NCI-H2107 (cell line): ENCODE results near the gene TNFAIP2.
"Not testable (repeated sequence)": the region's sequence is repeated elsewhere in the genome, so short reads cannot be mapped to it uniquely, and the experiment has no call there.

Experiments used
- DNase-seq: peaks from one replicate; lab custom pipeline; 2025; lab: John Stamatoyannopoulos, UW

The TNFAIP2 gene

GRCh38 chr14:103107455-103107854, 15.8 kb upstream of the TNFAIP2 start:
- no peak for DNase-seq

GRCh38 chr14:103107941-103108748, 15.1 kb upstream of the TNFAIP2 start:
- no peak for DNase-seq

- DNase-seq: peak; percentile 47
Observed at GRCh38 chr14:103108749-103109207, 14.5 kb upstream of the TNFAIP2 start.

DNA sequence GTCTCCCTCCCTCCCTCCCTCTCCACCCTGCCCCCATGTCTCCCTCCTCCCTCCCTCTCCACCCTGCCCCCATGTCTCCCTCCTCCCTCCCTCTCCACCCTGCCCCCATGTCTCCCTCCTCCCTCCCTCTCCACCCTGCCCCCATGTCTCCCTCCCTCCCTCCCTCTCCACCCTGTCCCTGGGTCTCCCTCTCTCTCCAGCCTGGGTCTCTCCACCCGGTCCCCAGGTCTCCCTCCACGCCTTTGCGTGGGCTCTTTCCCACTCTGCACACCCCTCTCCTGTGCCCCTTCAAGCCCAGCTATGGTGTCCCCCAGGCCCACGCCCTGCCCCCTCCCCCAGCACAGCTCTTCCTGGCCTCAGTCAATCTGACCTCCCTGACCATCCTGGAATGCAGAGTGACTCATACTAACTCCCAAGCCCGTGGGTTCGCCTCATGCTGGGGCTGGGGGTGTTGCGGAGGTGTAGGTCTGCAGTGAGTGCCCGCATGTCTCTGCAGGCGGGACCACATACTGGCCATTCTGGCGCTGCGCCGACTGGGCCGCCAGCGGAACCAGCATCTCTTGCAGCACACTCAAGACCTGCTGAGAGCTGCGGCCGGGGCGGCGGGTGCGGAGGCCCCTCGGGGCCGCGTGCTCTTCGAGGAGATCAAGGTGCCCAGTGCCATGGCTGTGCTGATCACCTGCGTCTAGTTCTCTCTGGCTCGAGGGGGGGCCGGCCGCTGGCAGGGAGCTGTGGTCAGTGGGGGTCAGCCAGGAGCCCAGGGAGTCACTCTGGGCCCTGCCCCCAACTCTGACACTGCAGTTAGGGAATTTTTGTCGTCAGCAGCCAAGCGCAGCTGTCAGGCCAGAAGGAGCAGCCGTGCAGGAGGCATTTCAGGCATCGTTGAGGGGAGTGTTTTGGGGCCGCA, 13.5 kb upstream of the TNFAIP2 start:
- no peak for DNase-seq

- DNase-seq: peak; percentile 76
Observed at GRCh38 chr14:103110681-103111231, 12.5 kb upstream of the TNFAIP2 start.

GRCh38 chr14:103111232-103111868, 11.9 kb upstream of the TNFAIP2 start:
- no peak for DNase-seq

DNA sequence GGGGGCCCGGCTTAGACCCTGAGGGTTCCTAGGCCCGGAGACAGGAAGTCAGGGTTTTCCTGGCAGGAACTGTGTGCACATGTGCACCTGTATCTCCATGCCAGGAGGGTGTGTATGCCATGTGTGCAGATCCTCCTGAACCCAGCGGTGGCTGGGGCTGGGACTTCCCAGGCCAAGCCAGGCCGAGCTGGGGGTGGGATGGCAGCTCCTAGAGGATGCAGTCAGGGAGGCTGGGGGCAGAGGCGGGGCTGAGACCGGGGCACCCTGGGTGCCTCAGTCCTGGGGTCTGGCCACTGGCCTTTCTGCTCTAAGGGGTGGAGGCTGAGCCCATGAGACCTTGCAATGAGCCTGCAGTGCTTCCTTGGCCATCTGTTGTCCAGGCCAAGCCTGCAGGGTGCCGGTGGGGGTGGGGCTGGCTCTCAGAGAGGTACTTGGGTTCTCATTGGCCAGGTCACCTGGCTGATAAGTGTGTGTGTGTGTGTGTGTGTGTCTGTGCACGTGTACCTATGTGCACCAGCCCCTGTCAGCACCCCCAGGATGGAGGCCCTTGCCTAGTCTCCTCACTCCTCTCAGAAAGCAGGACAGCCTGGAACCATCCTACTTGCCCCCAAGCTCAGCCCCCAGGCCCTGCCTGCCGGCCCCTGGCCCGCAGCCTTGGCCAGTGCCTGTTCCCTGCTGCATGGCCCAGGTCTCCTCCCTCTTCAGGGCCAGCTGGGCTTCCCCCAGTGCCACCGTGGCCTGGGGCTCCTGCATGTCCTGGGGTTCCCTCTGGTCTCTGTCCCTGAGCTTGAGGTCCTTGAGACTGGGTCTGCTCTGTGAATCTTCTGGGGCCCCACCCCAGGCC, 10.6 kb upstream of the TNFAIP2 start:
- no peak for DNase-seq

- DNase-seq: no peak
Observed at GRCh38 chr14:103113303-103113702, 10.0 kb upstream of the TNFAIP2 start.

DNA sequence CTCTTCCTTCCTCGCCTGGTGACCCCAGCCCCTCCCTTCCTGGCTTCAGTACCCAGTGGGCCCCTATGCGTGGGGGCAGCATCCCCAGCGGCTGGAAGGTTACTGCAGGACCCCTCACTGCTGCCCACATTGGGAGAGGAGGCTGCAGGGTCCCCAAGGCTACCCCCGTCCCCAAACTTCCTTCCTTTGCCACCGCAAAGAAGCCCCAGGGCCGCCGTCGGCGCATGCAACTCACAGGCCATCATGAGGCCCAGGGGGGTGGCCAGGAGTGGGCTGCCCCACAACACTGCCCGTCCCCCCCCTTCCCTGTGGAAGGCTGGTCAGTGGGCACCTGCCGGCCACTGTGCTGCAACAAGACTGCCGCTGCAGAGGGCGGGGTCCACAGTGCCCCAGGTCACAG, 9.5 kb upstream of the TNFAIP2 start:
- no peak for DNase-seq

GRCh38 chr14:103115086-103115679, 8.1 kb upstream of the TNFAIP2 start:
- not testable (repeated sequence) for DNase-seq

DNA sequence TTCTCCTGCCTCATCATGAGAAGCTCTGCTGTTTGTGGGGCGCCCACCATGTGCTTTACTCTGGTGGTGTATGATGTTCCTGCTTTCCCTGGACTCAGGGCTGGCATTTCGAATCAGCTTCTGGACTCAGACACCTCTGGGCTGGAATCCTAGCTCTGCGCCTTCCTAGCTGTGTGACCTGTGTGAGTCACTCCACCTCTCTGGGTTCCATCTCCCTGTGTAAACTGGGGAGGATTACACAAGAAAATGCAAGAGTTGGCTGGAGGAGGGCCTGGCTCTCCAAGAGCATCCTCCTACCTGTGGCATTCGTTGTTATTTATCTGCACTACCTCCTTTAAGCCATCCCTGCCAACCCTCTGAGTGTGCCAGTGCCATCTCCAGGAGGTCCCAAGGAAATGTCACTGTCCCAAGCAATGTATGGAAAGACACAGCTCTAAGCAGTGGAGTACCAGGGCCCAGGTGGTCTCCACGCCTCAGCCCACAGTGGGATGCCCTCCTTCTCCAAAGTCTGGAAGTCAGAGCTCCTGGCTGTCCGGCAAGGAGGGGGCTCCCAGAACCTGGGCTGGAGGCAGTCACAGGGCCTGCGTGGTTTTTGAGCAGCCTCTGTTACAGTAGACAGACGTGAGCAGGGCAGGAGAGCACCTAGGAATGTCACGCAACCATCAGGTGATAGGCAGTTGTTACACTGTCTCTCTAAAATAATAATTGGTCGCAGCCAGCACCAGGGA, 7.3 kb upstream of the TNFAIP2 start:
- no peak for DNase-seq

GRCh38 chr14:103116636-103117035, 6.6 kb upstream of the TNFAIP2 start:
- DNase-seq: no peak

- not testable (repeated sequence) for DNase-seq
Observed at GRCh38 chr14:103117499-103117898, 5.8 kb upstream of the TNFAIP2 start.

GRCh38 chr14:103118018-103118662, 5.1 kb upstream of the TNFAIP2 start:
- DNase-seq: no peak

DNA sequence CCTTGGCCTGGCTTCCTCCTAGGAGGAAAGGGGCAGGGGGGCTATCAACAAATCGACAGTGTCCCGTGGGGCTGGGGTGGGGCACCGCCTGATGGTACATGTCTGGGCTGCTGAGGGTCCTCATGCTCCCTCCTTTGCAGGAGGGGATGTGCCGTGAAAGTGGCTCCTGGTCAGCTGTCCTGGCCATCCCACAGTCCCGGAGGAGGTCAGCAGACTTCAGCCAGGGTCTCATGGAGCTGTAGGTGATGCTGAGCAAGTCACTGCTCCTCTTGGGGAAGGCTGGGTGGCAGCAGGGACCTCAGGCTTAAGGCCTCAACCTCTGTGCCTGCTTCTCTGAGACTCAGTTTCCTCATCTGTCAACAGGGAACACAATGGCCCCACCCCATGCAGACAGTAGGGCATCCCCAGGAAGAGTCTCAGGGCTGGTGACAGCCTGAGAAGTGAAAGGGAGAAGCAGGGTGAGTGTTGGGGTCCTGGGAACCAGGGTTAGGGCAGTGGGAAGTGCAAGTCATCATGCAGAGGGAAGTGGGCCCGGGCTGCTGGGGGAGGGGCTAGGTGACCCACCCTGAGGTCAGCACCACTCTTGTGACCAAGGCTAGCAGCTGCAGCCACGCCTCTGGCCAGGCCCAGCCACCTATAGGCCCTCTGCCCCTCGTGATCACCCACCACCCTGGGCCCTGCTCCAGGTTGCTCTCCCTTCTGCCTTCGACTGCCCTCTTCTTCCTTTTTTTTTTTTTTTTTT, 4.4 kb upstream of the TNFAIP2 start:
- no peak for DNase-seq

- not testable (repeated sequence) for DNase-seq
Observed at GRCh38 chr14:103119527-103119926, 3.7 kb upstream of the TNFAIP2 start.

DNA sequence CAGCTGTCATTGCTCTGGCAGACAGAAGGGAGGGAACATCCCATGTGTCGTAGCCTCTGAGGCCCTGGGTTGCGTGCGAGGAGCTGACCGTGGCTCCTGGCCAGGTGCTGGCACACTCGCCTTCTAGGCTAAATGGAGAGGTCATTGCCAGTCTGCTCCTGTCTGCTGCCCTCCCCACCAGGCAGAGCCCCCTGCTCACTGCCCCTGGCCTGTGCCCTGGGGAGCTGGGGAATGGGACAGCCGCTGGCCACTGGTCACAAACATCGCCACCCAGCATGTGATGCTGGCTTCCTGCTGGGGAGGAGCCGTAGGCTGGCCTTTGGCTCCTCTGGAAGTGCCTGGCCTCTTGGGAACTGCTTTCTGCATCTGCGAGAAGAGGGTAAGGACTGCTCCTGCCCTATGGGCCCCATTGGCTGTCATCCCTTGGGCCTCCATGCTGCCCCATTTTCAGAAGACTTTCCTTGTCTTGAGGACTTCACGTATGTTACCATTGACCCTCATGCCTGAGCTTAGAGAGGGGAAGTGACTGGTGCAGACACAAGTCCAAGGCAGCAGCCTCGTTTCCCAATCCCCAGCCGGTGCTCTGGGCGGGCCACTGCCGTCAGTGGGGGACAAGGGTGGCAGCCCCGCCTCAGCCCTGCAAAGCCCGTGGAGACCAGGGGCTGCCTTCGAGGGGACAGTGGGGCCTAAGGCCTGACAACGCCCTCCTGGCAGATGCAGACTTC, 2.0 kb upstream of the TNFAIP2 start:
- DNase-seq: no peak
